GM18520 (cell line): ENCODE results near the gene KRTAP19-7.

Experiments used
- ATAC-seq: cut with Tn5 transposase; IDR thresholded peaks from one replicate; pipeline ENCODE4 v1.9.1; 2021; ENCODE audit not compliant: unreplicated experiment

KRTAP19-7 gene, protein sequence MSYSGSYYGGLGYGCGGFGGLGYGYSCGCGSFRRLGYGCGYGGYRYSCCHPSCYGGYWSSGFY

DNA sequence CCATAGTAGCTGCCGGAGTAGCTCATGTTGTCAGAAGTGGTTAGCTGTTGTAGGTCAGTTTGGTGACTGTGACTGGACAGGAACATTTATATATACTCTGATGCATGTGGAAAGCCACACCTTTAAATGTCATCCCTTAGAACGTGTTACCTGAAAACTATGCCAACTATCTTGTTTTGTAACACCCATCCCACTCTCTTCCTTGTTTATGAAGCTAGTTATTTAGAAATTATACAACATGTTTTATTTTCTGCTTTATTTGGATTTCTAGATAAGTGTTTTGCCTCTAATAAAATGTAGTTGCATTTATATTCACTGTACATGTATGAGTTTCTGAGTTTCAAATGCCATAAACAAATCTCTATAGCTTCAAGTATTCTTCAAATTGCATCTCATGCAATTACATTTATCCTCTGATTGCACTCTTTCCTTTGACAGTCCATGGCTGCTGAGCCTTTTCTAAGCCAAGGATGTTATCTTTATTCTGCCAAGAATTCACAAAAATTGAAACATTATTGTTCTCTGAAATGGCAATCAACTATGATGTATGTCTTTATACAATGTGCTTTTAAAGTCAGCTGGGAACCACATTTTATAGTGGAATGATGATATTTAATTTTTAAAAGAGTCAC lies at the start of gene KRTAP19-7:
KRTAP19-7 (minus strand) TSS at position 51 of the 632 bp plus-strand sequence; CDS start at position 26, 25 bp downstream.
- no peak for ATAC-seq

DNA sequence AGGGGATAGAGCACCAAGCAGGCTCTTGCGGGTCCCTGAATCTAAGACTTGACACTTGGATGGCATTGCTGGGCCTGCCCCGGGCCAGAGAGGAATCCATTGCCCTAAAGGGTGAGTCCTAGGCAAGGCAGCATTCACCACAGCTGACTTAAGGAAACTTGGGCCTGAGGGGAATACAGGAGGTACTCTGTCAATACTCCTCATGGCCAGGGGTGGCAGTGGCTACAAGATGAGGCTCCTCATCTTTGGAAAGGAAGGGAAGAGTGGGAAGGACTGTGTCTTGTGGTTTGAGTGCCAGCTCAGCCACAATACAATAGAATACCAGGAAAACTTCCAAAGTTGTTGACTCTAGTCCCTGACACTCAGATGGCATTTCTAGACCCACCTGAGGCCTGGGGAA lies 44.9 kb upstream of the KRTAP19-7 start:
- ATAC-seq = no peak

DNA sequence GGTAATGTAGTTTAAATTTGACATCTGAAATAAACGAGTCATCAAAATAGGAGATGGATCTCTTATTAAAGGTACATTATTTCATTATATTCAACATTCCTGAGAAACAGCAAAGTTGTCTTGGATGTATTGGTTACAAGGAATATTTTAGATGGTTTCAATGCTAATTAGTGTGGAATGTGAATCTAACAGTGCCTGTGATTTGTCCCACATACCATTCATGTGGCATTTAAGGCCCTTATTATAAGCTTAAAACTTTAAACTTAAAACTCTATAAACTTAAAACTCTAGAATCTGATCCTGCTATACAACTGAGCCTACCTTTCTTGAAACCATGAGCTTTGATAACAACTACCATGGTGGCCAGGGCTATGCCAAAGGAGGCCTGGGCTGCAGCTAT lies 39.7 kb upstream of the KRTAP19-7 start, which contains the start of gene KRTAP22-1:
KRTAP22-1 (plus strand) TSS at position 301 of the 400 bp plus-strand sequence.
- no peak for ATAC-seq

DNA sequence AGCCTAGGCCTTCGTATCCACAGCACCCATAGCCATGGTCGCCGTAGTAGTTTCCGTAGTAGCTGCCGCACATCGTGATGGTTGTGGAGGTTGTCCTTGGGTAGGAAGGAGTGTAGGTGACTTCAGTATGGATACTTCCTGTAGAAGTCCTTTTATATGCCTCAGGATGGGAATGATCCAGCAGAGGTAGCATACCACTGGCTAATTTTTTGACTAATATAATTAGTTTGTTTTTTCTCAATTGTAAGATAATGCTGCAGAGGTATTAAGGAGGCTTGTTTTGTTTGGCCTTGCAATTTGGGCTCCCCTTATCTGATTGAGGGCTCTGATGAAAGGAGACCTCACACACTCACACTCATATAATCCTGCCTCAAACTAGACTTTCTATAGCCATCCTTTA lies 37.7 kb upstream of the KRTAP19-7 start, which contains the start of gene KRTAP6-2:
KRTAP6-2 (minus strand) TSS at position 101 of the 400 bp plus-strand sequence; CDS start at position 73, 28 bp downstream.
- ATAC-seq = no peak

DNA sequence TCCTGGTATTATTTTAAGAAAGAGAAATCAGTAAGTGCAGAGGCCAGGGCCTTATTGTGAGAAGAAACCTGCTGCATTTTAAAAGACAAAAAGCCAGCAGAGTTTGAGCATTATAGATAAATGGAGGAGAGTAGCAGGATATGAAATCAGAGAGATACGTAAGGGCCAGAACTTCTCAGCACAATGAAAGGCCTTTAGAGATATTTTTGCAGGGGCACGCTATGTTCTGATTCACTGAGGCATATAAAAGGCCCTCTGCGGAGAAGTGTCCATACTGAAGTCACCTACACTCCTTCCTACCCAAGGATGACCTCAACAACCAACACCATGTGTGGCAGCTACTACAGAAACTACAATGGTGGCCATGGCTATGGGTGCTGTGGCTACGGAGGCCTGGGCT lies 31.0 kb upstream of the KRTAP19-7 start, which contains the start of gene KRTAP6-3:
KRTAP6-3 (plus strand) TSS at position 301 of the 400 bp plus-strand sequence; CDS start at position 307, 6 bp downstream.
- no peak for ATAC-seq

DNA sequence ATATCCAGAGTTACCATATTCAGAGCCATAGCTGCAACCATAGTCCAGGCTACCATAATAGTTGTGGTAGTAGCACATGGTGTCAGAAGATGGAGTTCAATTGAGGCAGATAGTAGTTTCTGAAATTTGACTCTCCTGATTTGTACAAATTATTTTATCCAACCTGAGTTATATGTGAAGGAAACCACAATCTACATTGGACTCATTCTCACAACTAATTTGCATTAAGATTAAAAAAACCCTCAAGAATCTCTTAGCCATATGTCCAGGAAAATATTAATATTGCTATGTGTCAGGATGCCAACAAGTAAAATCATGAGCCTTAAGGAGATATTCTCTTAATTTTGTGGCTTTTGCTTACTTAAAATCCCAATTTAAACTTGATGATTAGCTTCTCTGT lies 29.2 kb upstream of the KRTAP19-7 start, which contains the start of gene KRTAP22-2:
KRTAP22-2 (minus strand) TSS at position 101 of the 400 bp plus-strand sequence.
- ATAC-seq = no peak

DNA sequence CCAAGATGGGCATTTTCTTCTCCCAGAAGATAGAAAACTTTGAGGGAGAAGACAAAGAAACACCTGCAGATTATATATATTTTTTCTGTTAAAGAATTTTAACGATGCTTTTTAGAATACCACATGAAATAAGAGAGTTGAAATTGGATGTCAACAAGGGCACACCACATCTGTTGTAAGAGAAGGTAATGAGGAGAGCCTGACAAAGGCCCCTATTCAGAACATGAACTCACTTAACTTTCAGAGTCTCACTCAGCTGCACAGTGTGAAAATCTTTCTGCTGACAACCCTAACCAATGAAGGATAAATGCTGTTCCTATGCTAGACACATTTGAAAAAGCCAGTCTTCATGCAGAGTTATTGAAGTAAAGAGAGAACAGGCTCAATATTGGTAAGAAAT lies 21.8 kb upstream of the KRTAP19-7 start:
- ATAC-seq = no peak

DNA sequence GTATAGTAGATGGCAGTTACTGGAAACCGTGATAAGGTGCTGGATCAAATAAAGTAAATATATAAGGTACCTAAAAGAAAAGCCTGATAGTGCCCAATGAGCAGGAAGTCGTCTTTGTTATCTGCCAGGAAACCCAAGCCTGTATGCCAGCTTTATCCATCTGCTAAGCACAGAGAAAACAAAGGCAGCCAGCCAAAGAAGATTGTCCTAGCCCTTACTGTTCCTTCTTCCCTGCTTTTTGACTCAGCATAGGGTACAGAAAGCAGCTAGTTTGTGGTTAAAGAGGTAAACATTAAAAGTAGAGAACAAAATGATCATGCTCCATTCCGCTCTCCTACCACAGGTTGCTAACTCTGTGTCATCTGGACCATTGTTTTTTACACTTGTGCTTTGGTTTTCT lies 19.0 kb upstream of the KRTAP19-7 start:
- ATAC-seq = no peak

DNA sequence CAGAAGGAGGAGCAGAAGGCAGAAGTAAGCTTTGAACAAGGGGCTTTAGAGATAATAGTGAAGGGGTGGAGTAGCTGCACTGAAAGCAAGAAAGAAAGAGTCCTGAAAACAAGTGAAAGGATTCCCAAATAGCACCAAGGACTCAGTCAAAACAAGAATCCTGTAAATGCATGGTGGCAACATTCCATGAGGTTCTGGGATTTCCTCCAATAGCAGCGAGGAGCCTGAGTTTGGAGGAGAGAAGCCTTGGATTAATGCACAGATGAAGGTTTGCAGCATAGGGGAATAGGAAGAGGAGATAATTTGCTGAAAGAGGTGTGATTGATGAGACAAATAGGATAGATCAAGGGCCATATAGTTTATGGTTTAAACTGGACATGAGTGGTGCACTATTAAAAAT lies 18.2 kb upstream of the KRTAP19-7 start:
- ATAC-seq = no peak

DNA sequence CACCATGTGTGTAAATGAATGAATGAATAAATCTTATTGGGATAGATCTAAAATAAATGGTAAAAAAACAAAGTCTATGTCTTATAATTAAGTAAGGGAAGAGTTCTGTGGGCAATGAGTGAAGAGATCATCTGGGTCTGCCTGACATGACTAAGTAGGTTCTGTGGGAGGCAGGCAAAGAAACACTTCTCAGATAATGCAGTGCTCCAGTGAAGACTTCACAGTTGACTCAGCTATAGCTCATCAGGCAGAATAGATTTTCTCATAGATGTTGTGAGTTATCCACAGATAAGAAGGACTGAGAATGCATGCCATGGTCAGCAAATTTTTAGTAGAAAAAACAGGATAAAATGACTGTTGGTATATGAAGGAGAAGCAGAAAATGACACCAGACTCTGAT lies 16.7 kb upstream of the KRTAP19-7 start:
- ATAC-seq = no peak

DNA sequence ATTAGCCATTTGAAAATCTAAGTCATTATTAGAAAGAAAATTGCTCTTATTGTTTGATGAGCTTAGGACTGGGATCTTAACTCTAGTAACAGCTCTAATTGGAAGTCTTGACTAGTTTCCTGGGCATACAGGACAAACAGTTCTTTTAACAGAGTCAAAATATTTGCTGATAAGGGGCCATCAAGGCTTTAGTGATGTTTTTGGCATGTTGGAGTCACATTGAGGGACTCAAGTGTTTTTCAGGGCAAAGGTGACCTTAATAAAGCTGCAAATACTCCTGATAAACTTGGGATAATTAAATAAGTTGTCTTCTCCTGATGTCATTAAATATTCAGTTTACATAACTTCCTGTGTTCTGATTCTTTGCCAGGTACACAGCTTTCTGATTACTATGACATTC lies 6.5 kb upstream of the KRTAP19-7 start:
- ATAC-seq = no peak

DNA sequence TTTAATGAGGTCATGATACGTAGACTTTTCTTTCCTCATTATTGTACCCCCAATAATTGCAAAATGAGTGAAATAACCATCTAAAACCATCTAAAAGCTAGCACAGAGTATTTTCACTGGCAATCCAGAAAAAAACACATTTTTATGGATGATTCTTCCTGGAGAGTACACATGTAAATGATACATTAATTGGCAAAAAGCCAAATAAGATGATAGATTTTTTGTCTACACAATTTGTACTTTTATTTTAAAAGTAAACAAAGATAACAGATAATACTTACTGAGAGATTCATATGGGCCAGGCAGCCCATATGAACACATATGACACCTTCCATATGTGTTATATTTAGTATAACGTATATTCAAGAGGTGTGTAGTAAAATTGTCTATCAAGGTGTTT lies 2.5 kb upstream of the KRTAP19-7 start:
- ATAC-seq = no peak

DNA sequence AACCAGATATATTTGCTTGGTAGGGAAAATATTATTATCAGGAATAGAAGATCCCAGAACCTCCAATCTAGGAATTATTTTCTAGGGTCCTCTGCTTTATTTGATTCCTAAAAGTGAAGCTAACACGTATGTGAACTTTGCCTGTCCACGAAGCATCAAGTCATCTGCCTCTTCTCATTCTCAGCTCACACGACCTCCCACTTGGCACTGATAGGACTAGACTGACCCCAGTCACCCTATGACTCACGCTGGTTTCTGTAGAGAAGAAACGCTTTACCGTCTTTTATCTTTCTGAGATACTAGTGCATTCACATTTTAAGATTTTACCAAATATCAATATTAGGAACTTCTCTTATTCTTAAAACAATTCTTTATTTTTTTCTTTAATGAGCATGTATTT lies 2.0 kb upstream of the KRTAP19-7 start:
- no peak for ATAC-seq

DNA sequence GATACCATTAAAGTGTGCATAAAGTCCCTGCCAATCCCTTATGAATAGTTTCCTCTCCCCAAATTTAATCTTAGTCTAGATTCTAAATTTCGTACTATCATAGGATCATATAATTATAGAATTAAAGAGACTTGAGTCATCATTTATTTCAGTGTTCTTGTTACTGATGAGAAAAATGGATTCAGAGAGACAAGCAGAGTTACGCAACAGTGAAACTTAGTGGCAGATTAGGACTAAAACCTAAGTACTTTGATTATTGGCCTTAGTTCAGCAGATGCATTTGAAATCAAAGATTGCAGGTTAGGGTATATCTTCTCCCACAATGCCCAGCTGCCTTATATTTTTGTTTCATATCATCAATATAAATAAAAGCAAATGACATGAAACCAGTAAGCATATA lies 843 bp upstream of the KRTAP19-7 start:
- ATAC-seq = no peak

DNA sequence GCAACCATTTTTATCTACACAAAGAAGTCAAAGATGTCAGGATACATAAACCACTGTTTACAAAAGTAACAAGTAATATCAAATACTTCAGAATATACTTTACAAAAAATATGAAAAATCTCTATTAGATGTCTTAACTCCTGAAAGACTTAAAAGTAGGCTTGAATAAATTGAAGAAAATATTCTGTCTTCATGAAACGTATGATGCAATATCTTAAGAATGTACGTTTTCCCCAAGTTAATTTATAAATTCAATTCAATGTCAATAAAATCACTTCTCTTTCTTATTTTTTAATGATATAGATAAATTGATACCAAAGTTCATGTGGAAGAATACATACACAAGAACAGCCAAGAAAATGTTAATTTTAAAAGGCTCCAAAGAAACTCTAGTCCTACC lies 6.0 kb downstream of the KRTAP19-7 start:
- ATAC-seq = no peak

DNA sequence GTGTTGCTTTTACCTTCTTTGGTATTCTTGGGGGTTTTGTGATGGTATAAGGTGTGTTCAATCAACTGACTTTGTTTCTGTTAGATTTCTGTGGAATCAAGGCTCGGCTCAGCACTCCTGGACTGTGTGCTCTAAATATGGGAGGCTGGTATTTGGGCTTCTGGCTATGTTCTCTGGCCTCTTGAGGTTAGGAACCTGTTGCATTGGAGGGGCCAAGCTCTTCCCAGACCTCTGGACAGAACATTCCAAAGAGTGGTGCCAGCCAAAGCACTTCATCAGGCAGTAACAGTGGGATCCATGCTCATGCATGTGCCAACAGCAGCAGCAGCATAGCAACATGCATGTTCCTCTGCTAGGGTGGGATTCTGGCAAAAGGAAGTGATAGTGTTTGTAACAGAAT lies 8.3 kb downstream of the KRTAP19-7 start:
- ATAC-seq = no peak

DNA sequence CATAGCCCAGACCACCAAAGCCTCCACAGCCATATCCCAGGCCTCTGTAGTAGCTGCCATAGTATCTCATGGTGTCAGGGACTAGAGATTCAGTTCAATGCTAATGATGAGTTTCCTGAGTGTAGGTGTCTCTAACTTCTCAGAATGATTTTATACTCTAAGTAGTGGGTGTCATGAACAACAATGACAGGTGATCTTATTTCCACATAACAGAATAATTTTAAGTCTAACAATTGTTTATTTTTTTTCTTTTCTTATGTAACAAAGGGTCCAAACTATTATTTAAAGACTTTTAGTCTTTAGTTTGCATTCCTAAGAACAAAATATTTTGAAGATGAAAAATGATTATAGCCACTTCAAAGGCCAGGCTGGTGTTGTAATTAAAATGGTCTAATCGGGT lies 19.4 kb downstream of the KRTAP19-7 start, which contains the start of gene KRTAP19-6:
KRTAP19-6 (minus strand) TSS at position 101 of the 400 bp plus-strand sequence; CDS start at position 70, 31 bp downstream.
- ATAC-seq = no peak

DNA sequence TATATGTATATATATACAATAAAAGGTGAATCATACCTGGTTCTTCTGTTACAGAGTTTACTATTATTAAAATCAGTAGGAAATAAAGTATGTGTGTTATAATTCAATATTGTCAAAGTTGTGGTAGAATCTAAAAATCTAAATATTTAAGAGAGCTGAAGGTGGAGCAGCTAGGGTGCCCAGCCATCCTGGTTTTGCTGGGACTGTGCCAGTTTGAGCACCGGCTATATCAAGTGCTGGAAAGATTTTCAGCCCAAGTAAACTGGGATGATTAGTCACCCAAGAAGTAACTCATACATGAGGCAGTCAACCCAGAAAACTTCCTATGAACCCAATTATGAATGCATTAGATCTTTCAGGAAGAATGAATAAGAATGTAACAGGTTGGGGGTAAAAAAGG lies 42.2 kb downstream of the KRTAP19-7 start:
- no peak for ATAC-seq

DNA sequence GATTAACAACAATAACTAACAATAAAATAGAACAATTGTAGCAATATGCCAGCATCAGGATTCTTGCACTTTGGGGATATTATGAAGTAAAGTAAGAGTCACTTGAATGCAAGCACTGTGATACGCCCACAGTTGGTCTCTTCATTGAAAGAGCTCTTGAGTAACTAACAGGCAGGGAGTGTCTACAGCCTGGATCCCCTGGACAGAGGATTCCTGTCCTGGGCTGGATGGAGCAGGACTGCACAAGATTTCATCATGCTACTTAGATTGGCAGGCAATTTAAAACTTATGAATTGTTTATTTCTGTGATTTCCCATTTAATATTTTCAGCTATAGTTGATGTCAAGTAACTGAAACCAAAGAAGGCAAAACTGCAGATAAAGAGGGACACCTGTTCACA lies 45.4 kb downstream of the KRTAP19-7 start:
- no peak for ATAC-seq
